Spleen (tissue), 11 donors: ENCODE data around the gene THRSP. TPM values are rescaled to one million over a fixed set of nuclear protein-coding genes. Genes with fewer than 3 reads are reported as not detected.
"Not testable (repeated sequence)": the region's sequence is repeated elsewhere in the genome, so short reads cannot be mapped to it uniquely, and the experiment has no call there.

Source experiments
- DNase-seq: peaks from one replicate; pipeline ENCODE4 v3.0.0-alpha.2; 2020
- H3K27ac ChIP-seq, 8 donors: fragments of 200-600 bp; sonication (generic) in 7 of 8; 1 replicate in 4 of 8; 2 replicates in 4 of 8; pipeline versions ENCODE4 v1.5.0 to v1.8.0; 2016 to 2021; ENCODE audit warnings: inconsistent platforms in 4 of 8, mild to moderate bottlenecking in 4 of 8, moderate library complexity in 1 of 8
- H3K27me3 ChIP-seq, 7 donors: fragments of 200-600 bp; sonication (generic) in 6 of 7; replicated peaks in 1 of 7; 1 replicate in 4 of 7; 2 replicates in 3 of 7; pipeline versions ENCODE4 v1.5.0 to v1.8.0; 2016 to 2021; ENCODE audit warnings: inconsistent platforms in 3 of 7, mild to moderate bottlenecking in 1 of 7
- H3K36me3 ChIP-seq, 6 donors: fragments of 200-600 bp; sonication (generic) in 5 of 6; 1 replicate in 4 of 6; 2 replicates in 2 of 6; pipeline versions ENCODE4 v1.5.0 to v1.8.0; 2016 to 2021; ENCODE audit warnings: inconsistent platforms in 2 of 6
- H3K4me1 ChIP-seq, 6 donors: fragments of 200-600 bp; sonication (generic) in 5 of 6; 1 replicate in 3 of 6; 2 replicates in 3 of 6; pipeline versions ENCODE4 v1.5.0 to v1.8.0; 2016 to 2021; ENCODE audit warnings: inconsistent platforms in 3 of 6
- H3K4me3 ChIP-seq, 8 donors: fragments of 200-600 bp; sonication (generic) in 7 of 8; 1 replicate in 4 of 8; 2 replicates in 4 of 8; pipeline versions ENCODE4 v1.5.0 to v1.8.0; 2016 to 2021; ENCODE audit warnings: inconsistent platforms in 4 of 8, mild to moderate bottlenecking in 4 of 8, moderate library complexity in 2 of 8
- H3K9me3 ChIP-seq, 8 donors: fragments of 200-600 bp; sonication (generic) in 7 of 8; 1 replicate in 4 of 8; 2 replicates in 4 of 8; pipeline versions ENCODE4 v1.5.0 to v1.8.0; 2016 to 2021; ENCODE audit warnings: inconsistent platforms in 4 of 8
- CTCF ChIP-seq, 11 experiments: fragments of 200-600 bp in 7 of 11; fragments of 450-650 bp in 4 of 11; sonication (generic) in 4 of 11; IDR thresholded peaks in 8 of 11; conservative IDR thresholded peaks in 3 of 11; 1 replicate in 7 of 11; 2 replicates in 4 of 11; pipeline versions ENCODE4 v1.4.0 to v1.8.0; 2016 to 2021; ENCODE audit warnings: antibody characterized with exemption in 11 of 11, inconsistent platforms in 4 of 11, mild to moderate bottlenecking in 1 of 11
- POLR2A ChIP-seq, 3 donors: fragments of 450-650 bp; IDR thresholded peaks; one replicate each; pipeline ENCODE4 v1.5.1; 2017; ENCODE audit warnings: antibody characterized with exemption in 3 of 3, mild to moderate bottlenecking in 1 of 3
- POLR2AphosphoS5 ChIP-seq, 3 donors: sonication (generic); formaldehyde crosslinking; IDR thresholded peaks; one replicate each; pipeline ENCODE4 v1.5.1; 2017; ENCODE audit warnings: antibody characterized with exemption in 3 of 3
- WGBS, 5 donors: extraction: QIAGEN DNeasy Blood & Tissue Kit in 3 of 5; methylation state at CpG; one replicate each; pipeline versions ENCODE4 v1.1.5 to v1.1.7; 2013 to 2018; 5-methylcytosine and 5-hydroxymethylcytosine counted together
- intact Hi-C: fragments of 100-400 bp; cut with DNase I; formaldehyde crosslinking; loops from one replicate; pipeline ENCODE4 v1.15.0; 2023; ENCODE audit warnings: low total_unique reads
- polyA plus RNA-seq, 3 donors: library from polyadenylated mRNA; stranded (reverse); fragments of 200-250 nt; gene quantifications; one replicate each; pipeline ENCODE4 v1.2.1, GENCODE V29; 2013
- total RNA-seq, 7 donors: library from RNA; depleted of rRNA in 3 of 7; stranded (reverse); fragments of >200 nt in 3 of 7; fragmentation: NEBNext Ultra II Directional in 4 of 7; extraction: Animal tissue kit (Norgen Biotek cat#: 25700) in 4 of 7; gene quantifications; one replicate each; pipeline versions ENCODE4 v1.1.0 to v1.2.1, GENCODE V29; 2016 to 2021
- donor health status: healthy with polysubstance abuse.
- donor health status: DM: no; HTN: no; CAD: no; lungs with moderate emphysema.
- donor health status: DM: no; HTN: no; CAD: no.
- donor health status: Bipolar disorder and iron deficiency.
- donor health status: healthy.
- donor health status: DM: no; HTN: no; CAD: no.
- donor health status: DM: yes; HTN: yes; CAD: no.

Gene THRSP
- total and polyA plus RNA-seq, 10 donors: 0.13 to 0.29 TPM; not detected in 8

DNA sequence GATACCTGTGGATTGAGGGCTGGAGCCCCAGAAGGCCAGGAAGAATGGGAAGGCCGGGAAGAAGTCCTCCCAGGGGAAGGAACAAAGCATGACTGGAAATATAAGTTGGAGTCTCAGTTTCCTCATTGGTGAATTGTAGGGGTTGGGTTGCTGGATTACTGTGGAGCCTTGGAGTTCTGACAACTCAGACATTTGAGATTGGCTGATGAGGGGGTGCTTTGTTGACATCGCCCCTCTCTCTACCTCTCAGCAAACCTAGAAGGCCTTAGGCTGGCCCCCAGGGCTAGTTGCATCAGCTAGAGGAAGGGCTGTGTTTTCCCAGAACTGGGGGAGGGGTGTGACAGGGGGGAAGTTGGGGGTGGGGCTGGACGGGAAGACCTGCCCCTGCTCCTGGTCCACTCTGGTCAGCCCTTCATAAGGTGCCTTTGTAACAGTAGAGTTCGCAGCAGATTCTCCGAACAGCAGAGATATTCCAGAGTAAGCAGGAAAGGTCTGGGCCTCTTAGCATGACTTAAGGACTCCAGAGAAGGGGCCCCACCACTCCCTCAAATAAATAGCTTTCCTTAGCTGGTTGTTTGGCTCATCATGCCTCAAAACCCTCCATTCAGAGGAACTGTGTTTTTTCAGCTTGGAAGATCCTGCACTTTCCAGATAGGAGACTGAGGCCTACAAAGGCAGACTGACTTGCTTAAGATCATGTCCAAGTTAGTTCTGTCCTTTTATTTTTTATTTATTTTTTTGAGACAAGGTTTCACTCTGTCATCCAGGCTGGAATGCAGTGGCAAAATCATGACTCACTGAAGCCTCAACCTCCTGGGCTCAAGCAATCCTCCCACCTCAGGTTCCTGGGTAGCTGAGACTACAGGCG, 12.5 kb upstream of the THRSP start:
- no peak for DNase-seq
- Histone ChIP-seq H3K27ac (no peak overlapping the region), H3K4me3 (no peak overlapping the region), H3K27me3 (no peaks in the 10 kb centered on the region), H3K36me3 (no peaks in the 10 kb centered on the region), H3K9me3 (no peaks in the 10 kb centered on the region), H3K4me1 (peaks cover 0 to 5% (median 3%) of the 10 kb centered on the region in 6 donors)
- intact Hi-C loops: no loop called here
- 75 to 88% (median 76%) methylated on average over 6 of the region's 6 CpGs for WGBS, 5 donors
- TF ChIP-seq POLR2A (IDR thresholded peaks at IDR 0.05) (no peak), POLR2AphosphoS5 (IDR thresholded peaks at IDR 0.05) (no peak), CTCF (IDR thresholded peaks at IDR 0.05 in 8 of 11, conservative IDR thresholded peaks at IDR 0.05 in 3 of 11) (no peak)

- intact Hi-C loops: no loop called here
- H3K36me3 ChIP-seq: no peaks in the 10 kb centered on the region
- WGBS, 5 donors: 80 to 91% (median 86%) methylated on average over 4 of the region's 4 CpGs
- H3K27me3 ChIP-seq: no peaks in the 10 kb centered on the region
- no peaks in the 10 kb centered on the region for H3K9me3 ChIP-seq
- no peak for DNase-seq
- H3K4me1 ChIP-seq: no peaks in the 10 kb centered on the region
- no peak overlapping the region for H3K27ac ChIP-seq
- TF ChIP-seq POLR2AphosphoS5 (IDR thresholded peaks at IDR 0.05) (no peak), CTCF (IDR thresholded peaks at IDR 0.05 in 8 of 11, conservative IDR thresholded peaks at IDR 0.05 in 3 of 11) (no peak), POLR2A (IDR thresholded peaks at IDR 0.05) (no peak)
- no peak overlapping the region for H3K4me3 ChIP-seq
Observed at GRCh38 chr11:78054971-78055370, 8.7 kb upstream of the THRSP start.

- Histone ChIP-seq H3K4me3 (no peak overlapping the region), H3K4me1 (no peaks in the 10 kb centered on the region), H3K27ac (no peak overlapping the region), H3K9me3 (no peaks in the 10 kb centered on the region), H3K36me3 (no peaks in the 10 kb centered on the region), H3K27me3 (no peaks in the 10 kb centered on the region)
- 76 to 96% (median 85%) methylated on average over 3 of the region's 3 CpGs for WGBS, 5 donors
- no peak for TF ChIP-seq POLR2AphosphoS5 (IDR thresholded peaks at IDR 0.05)
- TF ChIP-seq CTCF (IDR thresholded peaks at IDR 0.05 in 8 of 11, conservative IDR thresholded peaks at IDR 0.05 in 3 of 11): no peak
- no peak for TF ChIP-seq POLR2A (IDR thresholded peaks at IDR 0.05)
- DNase-seq: no peak
- intact Hi-C loops: no loop called here
Observed at GRCh38 chr11:78056093-78056492, 7.6 kb upstream of the THRSP start.

DNA sequence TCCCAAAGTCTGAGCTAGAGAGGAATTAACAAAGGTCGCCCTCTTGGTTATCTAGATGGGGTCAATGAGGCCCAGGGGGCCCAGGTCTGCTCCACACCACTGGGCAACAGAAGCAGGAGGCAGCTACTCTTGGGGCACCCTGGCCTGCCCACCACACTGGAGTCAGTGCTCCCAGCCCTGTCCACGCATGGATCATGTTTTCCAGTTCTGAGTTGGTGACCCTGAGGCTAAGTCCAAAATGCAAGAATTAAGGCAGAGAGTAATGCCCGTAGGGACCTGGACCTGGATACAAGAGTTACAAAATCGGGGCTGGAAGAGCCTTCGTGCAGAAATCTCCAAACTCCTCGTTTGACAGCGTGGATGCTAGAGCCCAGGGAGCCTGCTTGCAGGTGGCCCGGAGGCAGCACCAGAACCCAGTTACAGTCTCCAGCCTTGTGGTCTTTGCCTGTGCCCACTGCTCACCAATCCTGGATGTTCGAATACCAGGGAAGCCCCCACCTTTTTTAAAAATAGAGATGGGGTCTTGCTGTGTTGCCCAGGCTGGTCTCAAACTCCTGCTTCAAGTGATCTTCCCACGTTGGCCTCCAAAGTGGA, 6.1 kb upstream of the THRSP start:
- DNase-seq: no peak
- H3K27ac ChIP-seq: no peak overlapping the region
- H3K9me3 ChIP-seq: no peaks in the 10 kb centered on the region
- TF ChIP-seq POLR2A (IDR thresholded peaks at IDR 0.05): no peak
- TF ChIP-seq POLR2AphosphoS5 (IDR thresholded peaks at IDR 0.05): no peak
- no peak for TF ChIP-seq CTCF (IDR thresholded peaks at IDR 0.05 in 8 of 11, conservative IDR thresholded peaks at IDR 0.05 in 3 of 11)
- H3K36me3 ChIP-seq: no peaks in the 10 kb centered on the region
- 74 to 80% (median 79%) methylated on average over 10 of the region's 10 CpGs for WGBS, 5 donors
- intact Hi-C loops: no loop called here
- H3K4me1 ChIP-seq: no peaks in the 10 kb centered on the region
- no peaks in the 10 kb centered on the region for H3K27me3 ChIP-seq
- H3K4me3 ChIP-seq: no peak overlapping the region

- H3K27me3 ChIP-seq, H3K4me1 ChIP-seq, DNase-seq, intact Hi-C loops, H3K36me3 ChIP-seq, H3K27ac ChIP-seq, H3K9me3 ChIP-seq, H3K4me3 ChIP-seq: not testable (repeated sequence)
- WGBS, 5 donors: 92 to 97% (median 96%) methylated on average over 9 of the region's 9 CpGs
Observed at GRCh38 chr11:78059749-78060328, 3.8 kb upstream of the THRSP start.
